Upper lobe of left lung (tissue), 6 donors: ENCODE results near the gene GPALPP1. TPM values are rescaled to one million over a fixed set of nuclear protein-coding genes. Genes with fewer than 3 reads are reported as not detected.
"Not testable (repeated sequence)": the region's sequence is repeated elsewhere in the genome, so short reads cannot be mapped to it uniquely, and the experiment has no call there.

Source experiments
- ATAC-seq, 2 donors: fragments of 200-7000 bp; cut with Tn5 transposase; one replicate each; pipeline ENCODE4 v1.9.1; 2022; ENCODE audit warnings: mild to moderate bottlenecking in 2 of 2, moderate library complexity in 2 of 2; ENCODE audit not compliant: low FRiP score in 2 of 2
- DNase-seq, 2 donors: peaks; one replicate each; pipeline ENCODE4 v3.0.0-alpha.2; 2019 to 2020
- H3K27ac ChIP-seq, 4 donors: fragments of 200-600 bp; sonication (generic); one replicate each; pipeline ENCODE4 v1.5.1; 2016 to 2019
- H3K27me3 ChIP-seq, 4 donors: fragments of 200-600 bp; sonication (generic); one replicate each; pipeline ENCODE4 v1.5.1; 2017 to 2019
- H3K36me3 ChIP-seq, 4 donors: fragments of 200-600 bp; sonication (generic); one replicate each; pipeline ENCODE4 v1.5.1; 2016 to 2019
- H3K4me1 ChIP-seq, 4 donors: fragments of 200-600 bp; sonication (generic); one replicate each; pipeline ENCODE4 v1.5.1; 2018 to 2019
- H3K4me3 ChIP-seq, 4 donors: fragments of 200-600 bp; sonication (generic); one replicate each; pipeline ENCODE4 v1.5.1; 2017 to 2019; ENCODE audit warnings: mild to moderate bottlenecking in 2 of 4, moderate library complexity in 1 of 4
- H3K9me3 ChIP-seq, 4 donors: fragments of 200-600 bp; sonication (generic); one replicate each; pipeline ENCODE4 v1.5.1; 2018 to 2019
- CTCF ChIP-seq, 6 experiments: fragments of 450-650 bp in 4 of 6; fragments of 200-600 bp in 2 of 6; sonication (generic) in 2 of 6; IDR thresholded peaks; one replicate each; pipeline ENCODE4 v1.5.1; 2016 to 2019; ENCODE audit warnings: antibody characterized with exemption in 6 of 6
- EP300 ChIP-seq, 4 donors: sonication (generic); formaldehyde crosslinking; IDR thresholded peaks; one replicate each; pipeline ENCODE4 v1.5.1; 2017; ENCODE audit warnings: antibody characterized with exemption in 4 of 4, control low read depth in 2 of 4
- POLR2A ChIP-seq, 4 donors: fragments of 450-650 bp; IDR thresholded peaks; one replicate each; pipeline ENCODE4 v1.5.1; 2016 to 2017; ENCODE audit warnings: antibody characterized with exemption in 4 of 4, mild to moderate bottlenecking in 2 of 4
- POLR2AphosphoS5 ChIP-seq, 2 donors: sonication (generic); formaldehyde crosslinking; IDR thresholded peaks; one replicate each; pipeline ENCODE4 v1.5.1; 2017; ENCODE audit warnings: antibody characterized with exemption in 2 of 2
- WGBS, 2 donors: methylation state at CpG; one replicate each; pipeline ENCODE4 v1.1.5; 2017 to 2018; 5-methylcytosine and 5-hydroxymethylcytosine counted together
- total RNA-seq, 6 donors: library from RNA; depleted of rRNA in 4 of 6; stranded (reverse); fragments of >200 nt in 4 of 6; gene quantifications; one replicate each; pipeline versions ENCODE4 v1.1.0 to v1.2.1, GENCODE V29; 2016 to 2021
- donor health status: DM: no; HTN: no; CAD: no; lungs with moderate emphysema.
- donor health status: DM: no; HTN: yes; CAD: no; lungs with severe emphysema.

Gene GPALPP1
- total RNA-seq, 6 donors from 2014 or later, result 16.7 to 46.1 (median 22.2) TPM

- H3K4me3 ChIP-seq, result no peak overlapping the region
- ATAC-seq (no peak), DNase-seq (no peak)
- WGBS, 2 donors, result 95 to 98% methylated on average over 3 of the region's 3 CpGs
- no peaks in the 10 kb centered on the region for H3K27me3 ChIP-seq
- no peak overlapping the region for H3K27ac ChIP-seq
- no peaks in the 10 kb centered on the region for H3K9me3 ChIP-seq
- peaks cover 8 to 60% (median 23%) of the 10 kb centered on the region in 4 donors for H3K36me3 ChIP-seq
- H3K4me1 ChIP-seq, result no peaks in the 10 kb centered on the region
- TF ChIP-seq POLR2A (IDR thresholded peaks at IDR 0.05) (no peak), POLR2AphosphoS5 (IDR thresholded peaks at IDR 0.05) (no peak)
Measured at GRCh38 chr13:45016792-45017425, 27.6 kb downstream of the GPALPP1 start.

- peaks cover 8 to 77% (median 24%) of the 10 kb centered on the region in 4 donors for H3K36me3 ChIP-seq
- H3K27me3 ChIP-seq, result not testable (repeated sequence)
- 98 to 99% methylated on average over 7 of the region's 7 CpGs for WGBS, 2 donors
Measured at GRCh38 chr13:45019981-45020380, 30.6 kb downstream of the GPALPP1 start.

GRCh38 chr13:45021250-45021649, 31.9 kb downstream of the GPALPP1 start:
- TF ChIP-seq POLR2AphosphoS5 (IDR thresholded peaks at IDR 0.05), result no peak
- TF ChIP-seq POLR2A (IDR thresholded peaks at IDR 0.05), result no peak
- TF ChIP-seq CTCF (IDR thresholded peaks at IDR 0.05), result no peak
- TF ChIP-seq EP300 (IDR thresholded peaks at IDR 0.05), result no peak
- Histone ChIP-seq H3K4me1 (no peaks in the 10 kb centered on the region), H3K27ac (no peak overlapping the region), H3K27me3 (no peaks in the 10 kb centered on the region), H3K4me3 (no peak overlapping the region), H3K36me3 (peaks cover 0 to 75% (median 16%) of the 10 kb centered on the region in 4 donors), H3K9me3 (no peaks in the 10 kb centered on the region)
- ATAC-seq, result no peak
- DNase-seq, result no peak
- WGBS, 2 donors, result 90 to 94% methylated on average over 3 of the region's 3 CpGs

More at GRCh38 chr13:45019981-45020380, 30.6 kb downstream of the GPALPP1 start:
- not testable (repeated sequence) for H3K4me3 ChIP-seq, DNase-seq, H3K9me3 ChIP-seq, ATAC-seq, H3K4me1 ChIP-seq, H3K27ac ChIP-seq

- no peak overlapping the region for H3K4me3 ChIP-seq
- TF ChIP-seq POLR2A (IDR thresholded peaks at IDR 0.05) (no peak), CTCF (IDR thresholded peaks at IDR 0.05) (no peak), EP300 (IDR thresholded peaks at IDR 0.05) (no peak), POLR2AphosphoS5 (IDR thresholded peaks at IDR 0.05) (no peak)
- H3K27me3 ChIP-seq, result no peaks in the 10 kb centered on the region
- no peak overlapping the region for H3K27ac ChIP-seq
- ATAC-seq (no peak), DNase-seq (no peak)
- 100% methylated on average over 2 of the region's 2 CpGs for WGBS, 2 donors
- no peaks in the 10 kb centered on the region for H3K9me3 ChIP-seq
- peaks cover 0 to 85% (median 14%) of the 10 kb centered on the region in 4 donors for H3K36me3 ChIP-seq
- H3K4me1 ChIP-seq, result no peaks in the 10 kb centered on the region
Measured at GRCh38 chr13:45024847-45025246, 35.5 kb downstream of the GPALPP1 start.

GRCh38 chr13:45034342-45034741, 45.0 kb downstream of the GPALPP1 start:
- Histone ChIP-seq H3K36me3 (peaks cover 0 to 40% (median 4%) of the 10 kb centered on the region in 4 donors), H3K27me3 (no peaks in the 10 kb centered on the region), H3K27ac (no peak overlapping the region), H3K4me3 (no peak overlapping the region), H3K4me1 (no peaks in the 10 kb centered on the region), H3K9me3 (no peaks in the 10 kb centered on the region)
- WGBS, 2 donors, result 96% methylated on average over 2 of the region's 2 CpGs
- TF ChIP-seq EP300 (IDR thresholded peaks at IDR 0.05) (no peak), CTCF (IDR thresholded peaks at IDR 0.05) (no peak), POLR2A (IDR thresholded peaks at IDR 0.05) (no peak), POLR2AphosphoS5 (IDR thresholded peaks at IDR 0.05) (no peak)
- ATAC-seq, result no peak
- no peak for DNase-seq

GRCh38 chr13:45036206-45036605, 46.9 kb downstream of the GPALPP1 start:
- ATAC-seq (no peak), DNase-seq (no peak)
- no peak overlapping the region for H3K27ac ChIP-seq
- no peaks in the 10 kb centered on the region for H3K27me3 ChIP-seq
- TF ChIP-seq POLR2AphosphoS5 (IDR thresholded peaks at IDR 0.05), result no peak
- TF ChIP-seq POLR2A (IDR thresholded peaks at IDR 0.05), result no peak
- TF ChIP-seq CTCF (IDR thresholded peaks at IDR 0.05), result no peak
- no peak for TF ChIP-seq EP300 (IDR thresholded peaks at IDR 0.05)
- peaks cover 0 to 24% (median 4%) of the 10 kb centered on the region in 4 donors for H3K36me3 ChIP-seq
- no peaks in the 10 kb centered on the region for H3K9me3 ChIP-seq
- H3K4me3 ChIP-seq, result no peak overlapping the region
- H3K4me1 ChIP-seq, result no peaks in the 10 kb centered on the region
